ENCODE results near the gene HOXA13.

The HOXA13 gene

DNA sequence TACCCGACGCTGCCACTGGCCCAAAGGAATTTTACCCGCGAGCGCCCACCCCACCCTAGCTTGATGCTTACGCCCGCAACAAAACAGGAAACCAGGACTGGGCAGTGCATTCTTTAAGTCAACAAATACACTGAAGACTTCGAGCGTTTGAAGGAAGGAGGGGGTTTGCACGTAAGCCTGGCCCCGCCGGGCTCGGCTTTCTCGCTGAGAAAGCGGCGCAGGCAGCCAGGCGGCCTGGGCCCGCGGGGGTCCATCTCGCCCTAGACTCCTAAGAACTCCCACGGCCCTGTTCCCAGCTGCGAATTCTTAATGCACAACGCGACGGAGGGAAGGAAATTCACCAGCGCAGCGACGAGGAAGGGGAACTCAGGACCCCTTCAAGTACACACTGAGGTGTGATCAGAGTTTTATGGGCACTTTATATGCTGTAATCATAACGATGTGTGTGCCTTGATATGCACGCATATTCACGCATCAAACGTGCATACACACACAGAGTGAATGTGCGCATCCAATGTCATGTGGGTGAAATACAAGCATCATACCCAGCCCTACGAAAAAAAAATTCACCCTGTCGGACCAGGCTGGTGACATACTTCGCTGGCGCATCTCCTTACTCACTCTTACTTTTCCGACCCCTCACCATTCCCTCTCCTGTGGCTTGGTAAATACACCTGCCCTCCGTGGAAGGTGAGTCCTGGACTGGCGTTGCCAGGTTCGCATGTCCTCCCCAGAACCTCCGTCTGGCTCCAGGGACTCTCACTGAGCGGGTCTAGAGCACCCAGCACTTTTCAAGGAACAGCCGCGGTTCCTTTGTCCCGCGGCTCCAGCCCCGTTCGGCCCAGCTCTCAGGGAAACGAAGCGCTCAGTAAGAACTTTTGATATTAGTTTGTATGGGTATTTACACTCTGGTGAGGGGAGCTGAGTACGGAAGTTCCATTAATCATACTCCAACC lies 5.7 kb upstream of the HOXA13 start:
- DNase-seq: no peak

DNA sequence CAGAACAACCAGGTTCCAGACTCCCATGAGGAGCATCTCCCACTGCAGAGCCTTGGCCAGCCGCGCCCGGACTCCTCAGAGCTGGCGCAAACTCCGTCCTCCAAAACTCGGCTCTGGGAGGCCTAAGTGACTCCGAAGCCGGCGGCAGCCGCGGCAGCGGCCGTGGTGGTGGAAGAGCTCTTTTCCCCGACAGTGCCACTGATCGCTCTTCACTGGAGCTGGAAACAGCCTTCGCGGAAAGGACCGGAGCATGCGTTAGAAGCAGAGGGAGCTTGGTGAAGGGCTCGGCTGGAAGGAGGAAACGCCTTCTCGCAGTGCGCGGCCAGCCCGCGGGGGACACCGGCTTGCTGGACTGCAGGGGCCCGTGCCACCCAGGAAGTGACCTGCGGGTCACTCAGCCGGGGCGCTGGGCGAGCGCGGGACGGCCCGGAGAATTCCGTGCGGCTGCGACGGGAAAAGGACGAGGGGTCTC lies 5.0 kb upstream of the HOXA13 start:
- DNase-seq: no peak

DNA sequence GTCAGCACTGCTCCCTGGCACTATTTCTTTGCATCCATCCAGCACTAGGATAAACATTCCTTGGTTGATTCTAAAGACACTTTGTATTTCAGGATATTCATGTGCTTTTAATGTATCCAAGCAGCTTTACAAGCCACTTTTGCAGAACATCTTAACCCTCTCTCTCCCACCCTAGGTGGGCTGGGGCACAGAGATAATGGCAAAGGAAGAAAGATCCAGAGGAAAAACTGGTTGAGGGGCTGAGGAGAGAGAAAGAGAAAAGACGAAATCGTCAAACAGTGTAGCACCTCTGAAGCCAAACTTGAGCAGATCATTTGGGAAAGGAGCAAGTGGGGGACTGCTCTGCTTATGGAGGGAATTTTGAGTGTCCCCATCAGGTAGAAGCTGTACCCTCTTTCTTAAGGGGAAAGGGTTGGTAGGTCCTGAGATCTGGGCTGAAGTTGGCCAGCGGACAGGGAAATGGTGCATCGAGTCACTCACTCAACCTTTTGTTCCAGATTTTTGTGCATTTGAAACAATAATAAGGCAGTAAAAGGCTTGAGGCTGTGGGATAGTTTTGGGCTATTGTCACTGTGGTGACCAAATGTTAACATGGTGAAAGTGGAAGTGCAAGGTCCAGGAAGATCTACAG lies 4.2 kb upstream of the HOXA13 start:
- DNase-seq: no peak

DNA sequence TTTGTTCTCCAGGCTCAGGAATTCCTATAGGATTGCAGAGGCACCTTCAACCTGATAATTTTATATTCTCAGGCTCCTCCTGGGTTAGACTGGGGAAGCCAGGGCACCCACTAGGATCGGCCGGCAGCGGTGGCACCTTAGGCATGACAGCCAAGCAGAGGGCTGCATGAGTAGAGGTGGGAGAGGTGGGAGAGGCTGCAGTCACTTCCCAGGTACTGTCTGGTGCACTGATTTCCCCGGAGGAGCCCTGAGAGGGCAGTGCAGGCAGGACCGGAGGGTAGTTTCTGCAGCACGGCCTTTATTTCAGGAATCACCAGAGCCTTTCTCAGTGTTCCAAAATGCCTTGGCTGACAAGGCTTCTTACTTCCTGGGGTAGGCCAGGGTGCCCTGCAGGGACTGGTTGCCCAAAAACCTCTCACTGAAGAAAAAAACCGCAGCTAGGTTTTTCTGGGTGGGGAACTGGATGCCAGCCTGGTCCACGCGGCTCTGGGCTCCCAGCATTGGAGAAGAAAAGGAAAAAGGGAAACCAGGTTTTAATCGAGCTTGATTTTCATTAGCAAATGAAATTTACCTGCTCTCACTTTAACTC lies 3.6 kb upstream of the HOXA13 start:
- no peak for DNase-seq

DNA sequence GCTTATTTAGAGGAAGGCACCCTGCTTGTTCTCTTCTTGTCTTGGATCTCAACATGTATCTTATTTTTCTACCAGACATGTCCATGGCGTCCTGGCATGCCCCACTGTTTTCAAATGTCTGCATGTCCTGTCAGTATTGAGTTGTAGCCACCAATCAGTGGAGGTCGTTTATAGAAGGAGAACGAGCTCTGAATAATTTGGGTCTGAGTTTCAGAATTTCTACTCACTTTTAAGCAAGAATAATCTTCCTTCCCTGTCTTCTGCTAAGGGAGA lies 2.9 kb upstream of the HOXA13 start:
- DNase-seq: no peak

DNA sequence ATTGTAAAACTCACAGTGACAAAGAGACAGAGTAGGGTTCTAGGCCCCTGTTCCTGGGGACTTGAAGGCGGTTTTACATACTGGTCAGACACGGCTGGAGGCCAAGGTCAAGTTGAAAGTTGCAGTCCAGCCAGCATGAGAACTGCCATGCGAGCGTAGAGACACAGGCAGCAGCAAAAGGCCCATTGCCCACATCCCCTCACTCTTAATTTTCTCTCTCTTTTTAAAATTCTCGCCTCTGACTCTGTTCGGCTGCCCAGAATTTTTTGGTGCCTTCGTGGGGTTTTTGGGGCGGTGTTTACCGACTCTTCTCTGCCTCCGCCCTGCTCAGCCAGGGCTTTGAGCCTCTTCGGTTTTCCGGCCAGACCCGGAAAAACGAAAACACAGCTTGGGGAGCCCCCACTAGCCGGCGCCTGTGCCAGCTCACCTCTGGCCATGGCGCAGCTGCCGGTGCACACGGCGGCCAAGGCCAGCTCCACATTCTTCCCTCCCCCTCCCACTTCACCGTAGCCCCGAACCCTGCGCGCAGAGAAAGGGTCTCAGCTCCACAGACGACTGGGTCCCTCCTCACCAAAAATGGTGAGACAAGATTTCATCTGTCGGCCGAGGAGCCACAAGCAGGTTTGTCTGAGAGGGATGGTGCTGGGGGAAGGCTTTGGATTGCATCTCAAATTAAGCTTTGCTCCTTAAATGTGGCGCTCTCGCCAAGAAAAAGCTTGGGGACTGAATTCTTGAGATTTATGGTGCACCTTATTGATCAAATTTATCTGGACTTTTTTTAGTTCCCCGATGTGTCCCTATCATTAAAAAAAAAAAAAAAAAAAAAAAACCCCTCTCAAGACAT lies 2.3 kb upstream of the HOXA13 start:
- DNase-seq: no peak

DNA sequence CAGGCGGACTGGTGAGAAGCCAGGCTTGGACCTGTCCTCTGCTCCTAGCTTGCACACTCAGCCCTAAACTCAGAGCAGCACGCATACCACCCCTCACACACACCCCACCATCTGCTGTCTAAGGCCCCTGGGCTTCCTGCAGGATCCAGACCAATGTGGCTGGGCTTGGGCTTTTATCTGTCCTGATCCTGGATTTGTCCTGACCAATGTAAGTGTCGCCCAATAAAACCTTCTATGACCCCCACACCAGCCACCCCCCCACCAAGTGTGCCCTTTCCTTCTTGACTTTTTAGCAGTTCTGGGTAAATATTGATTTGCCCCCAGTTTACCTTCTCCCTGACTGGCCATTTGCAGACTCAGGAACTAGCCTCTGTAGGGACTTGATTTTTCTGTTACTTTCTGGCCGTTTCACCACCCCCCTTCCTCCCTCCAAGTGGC lies 1.7 kb upstream of the HOXA13 start:
- DNase-seq: no peak

DNA sequence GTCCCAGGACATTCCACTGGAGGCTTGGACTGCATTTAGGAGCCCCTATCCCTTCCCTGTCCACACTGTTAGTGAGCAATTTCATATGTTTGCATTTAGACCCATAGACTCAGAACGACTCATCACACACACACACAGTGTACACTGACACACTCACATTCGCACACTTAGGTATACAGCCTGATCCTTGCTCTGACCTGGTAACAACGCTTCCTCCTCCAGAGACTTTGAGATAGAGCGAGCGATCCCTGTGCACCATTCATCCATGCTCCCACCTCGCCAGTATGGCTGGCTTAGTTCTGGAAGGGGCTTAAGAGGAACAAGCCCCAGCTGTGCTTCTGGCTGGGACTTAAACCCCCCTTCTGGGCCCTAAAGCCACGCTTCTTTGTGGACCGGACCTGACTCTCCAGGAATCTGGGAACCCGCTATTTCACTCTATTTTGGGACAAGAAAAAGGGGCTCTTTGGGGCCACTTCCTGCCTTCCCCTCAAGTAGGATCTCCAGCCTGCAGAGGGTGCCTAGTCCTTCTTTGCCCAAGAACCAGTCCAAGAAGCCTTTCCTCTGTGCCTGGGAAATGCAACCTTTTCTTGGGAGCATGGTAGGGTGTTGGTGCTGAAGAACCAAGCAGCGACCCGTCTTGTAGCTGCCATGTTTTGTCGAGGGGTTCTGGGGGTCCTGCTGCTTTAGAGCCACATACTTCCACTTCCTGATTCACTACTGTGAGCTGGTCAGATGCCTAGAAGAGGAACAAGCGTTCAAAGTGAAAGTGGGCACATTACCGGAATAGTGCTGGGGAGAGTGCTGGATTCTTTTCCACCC lies 1.1 kb upstream of the HOXA13 start:
- no peak for DNase-seq

DNA sequence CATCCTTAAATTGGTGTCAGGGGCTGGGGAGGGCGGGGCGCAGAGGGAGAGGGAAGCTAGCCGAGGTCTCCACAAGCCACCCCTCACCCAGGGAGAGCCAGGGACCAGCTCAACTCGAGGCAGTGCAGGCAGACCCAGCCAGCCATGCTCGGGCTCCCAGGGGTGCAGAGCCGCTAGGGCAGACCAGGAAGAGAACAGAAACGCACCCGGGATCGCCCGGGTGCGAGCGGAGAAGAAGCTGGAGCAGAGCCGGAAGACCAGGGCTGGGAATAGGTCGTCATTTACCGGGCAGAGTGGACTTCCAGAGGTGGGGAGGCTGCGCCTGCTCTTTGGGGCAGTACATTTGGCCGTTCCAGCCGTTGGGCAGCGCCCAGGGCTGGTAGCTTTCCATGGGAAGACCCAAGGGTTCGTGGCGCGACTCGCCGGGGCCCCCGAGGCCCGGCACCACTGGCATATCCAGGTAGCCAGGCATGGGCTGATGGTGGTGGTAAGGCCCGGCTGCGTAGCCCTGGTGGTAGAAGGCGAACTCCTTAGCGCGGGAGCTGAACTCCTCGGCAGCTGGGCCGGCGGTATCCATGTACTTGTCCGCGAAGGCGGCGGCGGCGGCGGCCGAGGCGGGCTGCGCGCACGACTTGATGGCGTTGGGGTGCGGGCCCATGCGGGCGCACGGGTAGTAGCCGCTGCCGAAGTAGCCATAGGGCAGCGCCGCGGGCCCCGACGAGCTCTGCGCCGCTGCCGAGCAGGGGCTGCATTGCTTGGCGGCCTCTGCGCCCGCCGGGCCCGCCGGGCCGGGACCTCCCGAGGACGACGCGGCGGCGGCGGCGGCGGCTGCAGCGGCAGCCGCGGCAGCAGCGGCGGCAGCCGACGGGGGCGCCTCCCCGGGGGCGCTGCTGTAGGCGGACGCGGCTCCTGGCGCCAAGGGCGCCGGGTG lies 755 bp downstream of the HOXA13 start:
- DNase-seq: no peak

DNA sequence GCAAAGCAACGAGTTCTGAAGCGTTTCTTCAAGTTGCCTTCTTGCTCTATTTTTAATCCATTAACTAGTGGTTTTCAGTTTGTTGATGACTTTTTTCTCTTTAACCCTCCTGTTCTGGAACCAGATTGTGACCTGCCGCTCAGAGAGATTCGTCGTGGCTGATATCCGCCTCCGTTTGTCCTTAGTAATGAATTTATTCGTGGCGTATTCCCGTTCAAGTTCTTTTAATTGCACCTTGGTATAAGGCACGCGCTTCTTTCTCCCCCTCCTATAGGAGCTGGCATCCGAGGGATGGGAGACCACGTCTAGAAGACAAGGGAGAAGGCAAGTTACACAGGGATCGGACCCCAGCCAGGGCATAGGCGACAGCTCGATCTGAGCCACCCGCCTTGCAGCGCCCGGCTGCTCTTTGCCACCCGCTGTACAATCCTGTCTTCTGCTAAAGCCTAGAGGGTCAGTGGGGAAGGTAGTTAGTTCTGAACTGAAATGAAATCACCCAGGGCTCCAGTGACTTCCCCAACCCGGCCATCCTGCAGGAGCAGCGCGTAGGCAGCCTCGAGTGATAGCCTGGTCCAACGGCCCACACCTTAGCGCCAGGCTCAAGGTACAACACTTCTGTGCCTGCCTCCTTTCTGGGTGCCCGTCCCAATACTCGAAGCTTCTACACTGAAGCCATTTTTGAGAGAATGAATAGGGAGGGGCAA lies 1.6 kb downstream of the HOXA13 start:
- no peak for DNase-seq

DNA sequence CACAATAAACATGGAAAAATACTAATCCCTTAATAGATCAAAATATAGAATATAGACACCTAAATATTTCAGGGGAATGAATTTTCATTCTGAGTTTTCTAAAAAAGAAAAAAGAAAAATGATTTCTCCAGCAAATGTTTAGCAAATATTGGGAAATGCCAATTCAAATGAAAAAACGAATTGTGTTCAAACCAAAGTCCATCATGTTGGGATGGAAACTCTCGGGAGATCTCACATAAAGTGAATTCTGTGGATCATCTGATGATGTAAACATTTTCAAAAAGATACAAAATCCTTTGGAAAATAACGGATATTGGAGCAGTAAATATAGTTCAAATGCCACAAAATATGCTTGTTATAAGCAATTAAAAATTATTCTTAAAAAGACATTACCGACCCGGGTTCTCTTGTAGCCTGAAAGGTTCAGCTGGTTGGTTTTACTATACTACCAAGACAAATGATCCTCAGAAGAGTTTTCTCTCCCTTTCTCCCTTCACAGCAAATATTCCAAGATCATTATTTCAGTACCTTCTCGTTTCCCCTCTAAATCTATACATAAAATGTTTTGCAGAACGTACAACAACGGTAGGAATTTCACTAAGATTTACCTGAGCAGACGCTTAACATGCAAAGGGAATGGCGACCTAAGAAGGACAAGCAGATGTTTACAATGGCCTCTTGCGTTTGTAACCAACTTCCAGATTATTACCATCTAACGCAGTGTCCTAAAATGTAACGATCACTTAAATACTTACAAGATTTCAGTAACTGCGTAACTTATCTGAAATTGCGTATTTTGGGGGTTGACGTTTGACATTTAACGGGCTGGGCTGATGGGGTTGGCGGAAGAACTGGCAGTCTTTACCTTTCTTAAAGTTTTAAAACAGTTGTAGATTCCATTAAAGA lies 2.5 kb downstream of the HOXA13 start:
- DNase-seq: no peak

DNA sequence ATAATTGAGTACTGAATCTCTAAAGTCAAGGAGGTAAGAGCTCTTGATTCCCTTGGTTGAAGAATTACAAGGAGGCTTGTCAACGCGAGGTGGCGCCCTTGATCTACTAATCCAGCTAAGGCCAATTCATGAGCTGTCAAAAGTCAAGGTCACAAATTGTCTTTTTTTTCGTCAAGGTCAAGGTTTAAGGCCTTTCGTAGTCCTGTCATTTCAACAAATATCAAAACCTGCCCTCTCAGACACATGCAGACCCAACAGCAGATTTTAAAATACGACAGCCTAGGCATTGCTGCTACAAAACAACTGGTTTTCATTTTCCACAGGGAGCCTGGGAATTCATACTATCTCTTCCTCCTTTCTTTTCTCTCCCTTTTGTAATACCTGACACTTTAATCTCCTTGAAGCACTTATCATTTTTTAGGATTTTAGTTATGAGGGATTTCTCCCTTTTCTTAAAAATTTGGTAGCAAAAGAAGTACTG lies 3.6 kb downstream of the HOXA13 start:
- peak; percentile 38 for DNase-seq

DNA sequence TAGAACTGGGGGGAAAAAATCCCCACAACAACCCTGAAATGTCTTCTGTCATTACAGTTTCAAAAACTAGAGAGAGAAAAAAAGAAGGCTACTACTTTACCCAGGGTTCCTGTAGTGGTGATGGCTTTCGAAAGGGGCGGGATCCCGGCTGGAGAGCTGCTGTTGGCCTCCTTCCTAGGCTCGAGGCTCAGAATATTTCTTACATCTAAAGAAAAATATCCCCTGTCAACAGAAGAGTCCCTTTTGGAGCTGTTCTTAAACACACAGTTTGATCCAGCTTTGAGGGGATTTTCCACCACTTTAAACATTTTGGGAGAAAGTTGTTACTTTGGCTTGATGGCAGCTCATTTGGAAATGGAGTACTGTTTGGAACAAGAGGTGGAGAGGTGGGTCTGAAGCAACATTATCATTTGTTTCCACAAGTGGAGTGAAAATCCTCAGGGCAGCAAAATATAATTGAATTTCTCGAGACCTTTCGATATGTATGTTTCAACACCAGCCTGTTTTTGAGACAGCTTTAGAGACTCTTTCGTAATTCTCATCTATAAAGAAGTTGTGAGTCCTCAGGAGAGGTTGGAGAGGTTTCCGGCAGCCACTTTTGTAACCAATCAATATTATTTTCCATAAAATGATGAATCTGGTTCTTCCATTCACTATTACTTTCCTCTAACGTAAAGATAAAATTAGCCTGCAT lies 5.1 kb downstream of the HOXA13 start:
- DNase-seq: no peak

DNA sequence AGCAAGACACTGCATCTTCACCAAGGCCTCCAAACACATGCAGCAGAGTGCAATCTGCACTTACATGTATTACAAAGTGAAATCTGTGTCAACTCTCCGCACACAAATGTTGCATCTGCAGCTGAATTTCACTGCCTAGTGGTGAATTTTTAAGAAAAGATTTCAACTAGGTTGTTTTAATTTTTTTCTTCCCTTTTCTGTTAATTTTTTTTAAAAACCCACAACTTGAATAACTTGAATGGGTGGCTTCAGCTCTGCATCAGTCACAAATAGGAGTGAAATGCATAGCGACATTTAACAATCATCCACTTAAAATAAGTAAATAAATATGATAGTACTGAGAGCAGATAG lies 5.9 kb downstream of the HOXA13 start:
- no peak for DNase-seq

DNA sequence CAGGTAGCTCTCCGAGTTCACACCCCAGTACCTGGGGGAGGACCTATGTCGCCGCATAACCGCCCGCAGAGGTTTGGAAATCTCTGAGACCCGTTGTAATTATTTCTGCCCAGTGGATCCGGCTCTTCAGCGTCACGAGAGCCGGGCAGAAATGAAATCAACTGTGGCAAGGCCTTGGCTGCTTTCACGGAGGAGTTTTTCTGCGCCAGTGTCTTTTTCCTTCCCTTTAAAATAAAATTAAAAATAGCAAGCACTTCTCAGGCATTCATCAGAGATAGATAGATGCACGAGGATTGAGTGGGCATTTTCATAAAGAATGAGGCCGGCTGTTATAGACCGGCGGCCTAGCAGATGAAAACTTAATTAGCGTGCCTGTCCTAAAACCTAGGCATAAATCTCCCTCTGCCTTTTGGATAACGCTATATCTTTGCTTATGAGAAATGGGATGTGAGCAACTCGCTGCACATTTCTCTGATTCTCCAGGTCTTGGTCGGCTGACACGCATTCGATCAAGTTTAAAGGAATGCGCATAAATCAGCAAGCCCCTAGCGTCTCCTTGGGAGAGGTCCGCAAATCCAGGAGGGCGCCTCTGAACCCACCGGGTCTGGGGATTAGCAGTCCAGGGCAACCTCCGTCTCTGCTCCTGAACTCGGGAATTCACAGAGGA lies 6.4 kb downstream of the HOXA13 start:
- no peak for DNase-seq

DNA sequence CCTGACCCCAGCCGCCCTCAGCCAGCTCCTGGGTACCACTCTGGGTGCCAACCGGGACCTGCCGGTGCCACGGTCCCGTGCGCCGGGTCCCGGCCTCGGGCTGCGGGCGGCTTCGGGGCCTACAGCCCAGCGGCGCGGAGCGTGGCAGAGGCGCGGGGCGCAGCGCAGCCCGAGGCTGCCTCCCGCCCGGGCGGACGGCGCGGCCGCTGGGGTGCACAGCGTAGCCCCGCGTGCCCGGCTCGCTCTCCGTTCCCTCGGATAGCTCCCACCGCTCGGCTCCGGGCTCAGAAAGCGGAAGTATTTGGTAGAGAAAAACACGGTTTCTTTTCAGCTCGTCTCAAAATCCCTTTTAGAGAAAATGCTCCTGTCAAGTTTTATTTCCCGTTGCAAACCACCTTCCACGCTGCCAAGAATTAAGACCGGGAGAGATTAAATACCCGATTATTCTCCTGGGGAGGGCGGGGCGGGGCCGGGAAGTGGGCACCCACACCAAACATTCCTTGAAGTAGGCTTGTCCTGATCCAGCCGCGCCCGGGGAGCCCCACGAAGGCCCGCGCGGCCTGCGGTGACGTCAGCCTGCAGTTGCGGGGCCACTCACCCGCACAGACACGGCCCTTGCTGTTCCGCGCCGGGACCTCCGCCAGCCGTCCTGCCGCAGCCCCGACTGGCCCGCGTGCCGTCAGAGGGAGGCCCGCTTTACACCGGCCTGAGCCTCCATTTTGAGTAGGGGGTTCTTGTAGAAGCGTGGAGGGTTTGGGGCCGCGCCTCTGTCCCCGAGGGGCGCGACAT lies 7.2 kb downstream of the HOXA13 start:
- no peak for DNase-seq
